Rectal smooth muscle tissue (tissue), 1 donor: ENCODE measurements around the gene SFI1.

ENCODE experiments used
- H3K27ac ChIP-seq: one replicate; pipeline ENCODE4 v1.7.0; 2013; ENCODE audit warnings: low read depth, low read length, inconsistent platforms
- H3K27me3 ChIP-seq: one replicate; pipeline ENCODE4 v1.7.0; 2013; ENCODE audit warnings: low read length; ENCODE audit not compliant: control insufficient read depth, insufficient read depth
- H3K36me3 ChIP-seq: one replicate; pipeline ENCODE4 v1.7.0; 2013; ENCODE audit warnings: low read length; ENCODE audit not compliant: control insufficient read depth, insufficient read depth
- H3K4me1 ChIP-seq: one replicate; pipeline ENCODE4 v1.7.0; 2013; ENCODE audit warnings: low read length; ENCODE audit not compliant: control insufficient read depth, insufficient read depth
- H3K4me3 ChIP-seq: one replicate; pipeline ENCODE4 v1.7.0; 2013; ENCODE audit warnings: low read length
- H3K9ac ChIP-seq: one replicate; pipeline ENCODE4 v1.7.0; 2013; ENCODE audit warnings: low read length

SFI1 gene

DNA sequence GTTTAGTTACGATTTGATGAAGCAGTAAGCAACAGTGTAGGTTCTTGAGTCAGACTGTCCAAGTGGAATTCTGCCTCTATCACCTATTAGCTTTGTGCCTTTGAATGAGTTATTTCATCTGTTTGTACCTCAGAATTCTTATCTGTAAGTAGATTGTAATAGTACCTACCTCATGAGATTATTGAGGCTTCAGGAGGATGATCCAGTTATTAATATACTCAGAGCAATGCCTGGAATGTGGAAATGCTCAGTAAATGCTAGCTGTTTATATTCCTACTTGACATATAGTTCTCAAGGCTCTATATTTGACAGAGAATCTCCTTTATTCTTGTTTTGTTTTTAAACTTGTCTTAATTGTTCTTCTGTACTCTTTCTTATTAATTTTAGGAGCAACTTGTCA is 70.1 kb downstream of the SFI1 start:
- H3K27me3 ChIP-seq = no peaks in the 10 kb centered on the region
- H3K36me3 ChIP-seq = no peaks in the 10 kb centered on the region
- peaks cover 2% of the 10 kb centered on the region for H3K4me1 ChIP-seq
- no peak overlapping the region for H3K4me3 ChIP-seq
- no peak overlapping the region for H3K9ac ChIP-seq
- no peak overlapping the region for H3K27ac ChIP-seq

DNA sequence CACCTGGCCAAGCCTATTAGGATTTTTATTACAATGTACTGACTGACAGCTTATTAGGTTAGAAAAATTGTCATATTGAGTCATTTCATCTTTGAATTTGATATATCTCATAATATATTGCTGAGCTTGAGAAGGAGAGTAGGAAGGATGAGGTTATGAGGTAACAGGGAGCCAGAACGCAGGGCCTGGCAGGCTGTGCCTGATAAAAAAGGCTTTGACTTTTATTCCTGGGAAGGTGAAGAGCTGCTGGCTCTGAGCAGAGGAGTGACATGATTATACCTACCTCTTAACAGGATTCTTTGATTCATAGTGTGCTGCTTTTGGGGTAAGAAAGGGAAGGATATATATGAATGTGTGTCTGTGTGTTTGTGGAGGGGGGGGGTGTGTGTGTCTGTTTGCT is 70.9 kb downstream of the SFI1 start:
- H3K27ac ChIP-seq = no peak overlapping the region
- H3K4me3 ChIP-seq = no peak overlapping the region
- no peaks in the 10 kb centered on the region for H3K36me3 ChIP-seq
- no peaks in the 10 kb centered on the region for H3K27me3 ChIP-seq
- no peak overlapping the region for H3K9ac ChIP-seq
- no peaks in the 10 kb centered on the region for H3K4me1 ChIP-seq

DNA sequence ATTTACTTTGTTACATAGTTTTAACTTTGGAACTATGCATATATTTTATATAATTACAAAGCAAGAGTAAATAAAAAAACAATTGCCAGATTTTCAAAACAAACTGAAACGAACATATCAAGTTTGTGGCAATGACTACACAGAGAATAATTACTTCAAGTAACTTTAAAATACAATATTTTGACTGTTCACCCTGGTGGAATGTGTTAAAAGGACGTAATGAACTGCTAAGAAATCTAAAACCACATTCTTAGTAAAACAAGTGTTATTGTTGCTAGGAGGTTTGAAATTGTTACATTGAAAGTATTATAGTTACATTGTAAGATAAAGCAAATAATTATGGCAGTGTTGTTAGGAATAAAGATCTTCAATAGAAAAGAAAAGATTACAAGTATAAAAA is 71.4 kb downstream of the SFI1 start:
- H3K9ac ChIP-seq = no peak overlapping the region
- no peak overlapping the region for H3K27ac ChIP-seq
- no peak overlapping the region for H3K4me3 ChIP-seq
- no peaks in the 10 kb centered on the region for H3K36me3 ChIP-seq
- H3K27me3 ChIP-seq = no peaks in the 10 kb centered on the region
- no peaks in the 10 kb centered on the region for H3K4me1 ChIP-seq

DNA sequence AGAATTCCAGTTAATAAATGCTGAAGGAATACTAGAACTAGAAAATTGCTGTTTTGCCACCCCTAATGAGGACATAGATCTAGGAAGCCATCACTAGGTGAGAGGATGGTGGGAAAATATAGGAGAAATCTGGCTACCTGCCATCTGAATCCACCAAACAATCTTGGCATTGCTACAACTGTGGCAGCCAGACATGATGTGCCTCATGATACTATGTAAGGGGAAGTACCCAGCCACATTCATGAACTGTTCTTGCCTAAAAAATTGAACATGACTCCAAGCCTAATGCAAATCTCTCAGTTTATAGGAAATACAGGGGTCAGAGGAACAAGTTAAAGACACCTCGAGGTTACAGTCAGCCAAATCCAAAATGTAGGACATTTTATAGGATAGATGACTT is 72.8 kb downstream of the SFI1 start:
- Histone ChIP-seq H3K4me1 (no peaks in the 10 kb centered on the region), H3K27me3 (no peaks in the 10 kb centered on the region), H3K36me3 (peaks cover 1% of the 10 kb centered on the region), H3K4me3 (no peak overlapping the region), H3K9ac (no peak overlapping the region), H3K27ac (no peak overlapping the region)

DNA sequence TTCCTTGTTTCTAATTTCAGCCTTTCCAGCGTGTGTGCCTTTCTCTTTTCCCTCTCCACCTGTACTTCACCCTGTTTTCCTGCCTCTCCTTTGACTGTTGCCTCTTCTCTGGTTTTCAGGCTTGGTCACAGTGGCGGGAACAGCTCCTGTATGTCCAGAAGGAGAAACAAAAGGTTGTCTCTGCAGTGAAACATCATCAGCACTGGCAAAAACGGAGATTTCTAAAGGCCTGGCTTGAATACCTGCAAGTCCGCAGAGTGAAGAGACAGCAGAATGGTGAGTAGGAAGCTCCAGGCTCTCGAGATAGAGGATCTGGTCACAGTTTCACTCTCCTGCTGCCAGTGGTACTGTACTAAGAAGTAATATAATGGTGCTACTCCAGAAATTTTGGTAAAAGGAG is 76.6 kb downstream of the SFI1 start:
- Histone ChIP-seq H3K27ac (no peak overlapping the region), H3K36me3 (peaks cover 7% of the 10 kb centered on the region), H3K4me3 (no peak overlapping the region), H3K27me3 (no peaks in the 10 kb centered on the region), H3K9ac (no peak overlapping the region), H3K4me1 (no peaks in the 10 kb centered on the region)

DNA sequence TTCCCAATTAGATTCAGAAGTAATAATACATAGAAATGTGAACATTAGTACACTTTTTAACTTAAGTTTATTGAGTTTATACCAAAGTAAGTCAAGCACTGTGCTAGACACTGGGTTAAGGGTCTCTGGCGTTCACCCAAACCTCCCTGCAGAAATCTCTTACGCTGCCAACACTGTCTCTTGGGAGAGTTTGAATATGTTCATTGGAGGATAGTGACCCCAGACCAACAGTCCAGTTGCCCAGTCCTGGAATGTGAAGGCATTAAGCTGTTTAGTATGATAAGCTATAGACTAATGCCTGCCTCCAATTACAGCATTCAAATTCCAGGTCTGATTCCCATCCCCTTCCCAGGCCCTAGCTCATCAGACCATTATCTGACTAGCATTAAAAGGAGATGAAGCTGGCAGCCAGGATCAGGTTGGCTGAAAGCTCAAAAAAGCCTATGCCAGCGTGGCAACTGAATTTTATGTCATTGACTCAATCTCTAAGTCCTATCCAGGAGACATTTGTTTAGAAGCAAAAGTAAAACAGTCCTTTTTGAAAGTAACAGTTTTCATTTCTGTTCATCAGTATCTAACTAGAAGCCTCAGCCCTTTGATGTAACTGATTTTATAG is 77.8 kb downstream of the SFI1 start:
- no peak overlapping the region for H3K9ac ChIP-seq
- no peaks in the 10 kb centered on the region for H3K27me3 ChIP-seq
- no peaks in the 10 kb centered on the region for H3K4me1 ChIP-seq
- no peak overlapping the region for H3K4me3 ChIP-seq
- H3K36me3 ChIP-seq = peaks cover 7% of the 10 kb centered on the region
- H3K27ac ChIP-seq = no peak overlapping the region

DNA sequence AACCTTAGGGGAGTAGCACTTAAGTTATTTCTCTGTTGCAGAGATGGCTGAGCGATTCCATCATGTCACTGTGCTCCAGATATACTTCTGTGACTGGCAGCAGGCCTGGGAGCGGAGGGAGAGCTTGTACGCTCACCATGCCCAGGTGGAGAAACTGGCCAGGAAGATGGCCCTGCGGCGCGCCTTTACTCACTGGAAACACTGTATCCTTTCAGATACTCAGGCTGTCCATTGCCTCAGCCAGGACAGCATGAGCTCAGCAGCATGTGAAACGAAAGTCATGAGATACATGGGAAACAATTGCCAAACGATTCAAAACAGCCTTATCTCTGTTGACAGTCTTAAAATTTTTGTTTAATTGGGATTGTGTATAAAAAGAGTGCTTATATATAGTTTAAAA is 78.9 kb downstream of the SFI1 start:
- H3K4me3 ChIP-seq = no peak overlapping the region
- H3K27ac ChIP-seq = no peak overlapping the region
- no peaks in the 10 kb centered on the region for H3K27me3 ChIP-seq
- no peak overlapping the region for H3K9ac ChIP-seq
- H3K36me3 ChIP-seq = peaks cover 7% of the 10 kb centered on the region
- no peaks in the 10 kb centered on the region for H3K4me1 ChIP-seq

DNA sequence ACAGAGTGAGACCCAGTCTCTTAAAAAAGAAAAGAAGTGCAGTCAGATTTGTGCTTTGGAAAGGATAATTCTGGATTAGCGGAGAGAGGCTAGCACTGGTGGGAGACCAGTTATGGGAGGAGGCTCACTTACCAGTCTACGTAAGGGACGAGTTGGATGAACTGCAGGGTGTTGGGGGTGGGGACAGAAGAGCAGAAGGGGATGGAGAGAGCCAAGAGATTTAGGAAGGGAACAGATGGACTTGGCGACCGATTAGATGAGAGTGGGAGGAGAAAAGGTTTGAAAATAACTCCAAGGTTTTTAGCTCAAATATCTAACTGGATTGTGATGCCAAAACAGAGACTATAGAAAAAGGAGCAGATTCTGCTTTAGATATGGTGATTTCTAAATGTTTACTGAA is 81.4 kb downstream of the SFI1 start:
- H3K27ac ChIP-seq = no peak overlapping the region
- H3K36me3 ChIP-seq = peaks cover 7% of the 10 kb centered on the region
- H3K27me3 ChIP-seq = no peaks in the 10 kb centered on the region
- H3K9ac ChIP-seq = no peak overlapping the region
- no peak overlapping the region for H3K4me3 ChIP-seq
- no peaks in the 10 kb centered on the region for H3K4me1 ChIP-seq

DNA sequence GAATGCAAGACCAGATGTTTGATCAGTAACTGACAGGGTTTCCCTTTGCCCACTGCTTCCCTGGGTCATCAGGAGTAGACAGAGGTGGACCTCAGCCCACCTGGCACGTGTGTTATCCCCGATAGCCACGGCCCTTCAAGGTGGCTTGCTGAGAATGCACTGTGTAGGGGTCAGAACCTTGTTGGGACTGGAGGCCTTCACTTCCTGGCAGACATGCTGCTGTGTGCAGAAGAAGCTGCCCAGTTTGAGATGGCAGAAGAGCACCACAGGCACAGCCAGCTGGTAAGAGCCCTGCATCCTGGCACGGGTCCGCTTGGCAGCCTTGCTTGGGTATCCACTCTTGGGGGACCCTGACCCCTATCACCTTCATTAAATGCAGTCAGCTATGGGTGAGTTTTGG is 81.8 kb downstream of the SFI1 start:
- H3K27ac ChIP-seq = no peak overlapping the region
- peaks cover 7% of the 10 kb centered on the region for H3K36me3 ChIP-seq
- H3K4me1 ChIP-seq = no peaks in the 10 kb centered on the region

DNA sequence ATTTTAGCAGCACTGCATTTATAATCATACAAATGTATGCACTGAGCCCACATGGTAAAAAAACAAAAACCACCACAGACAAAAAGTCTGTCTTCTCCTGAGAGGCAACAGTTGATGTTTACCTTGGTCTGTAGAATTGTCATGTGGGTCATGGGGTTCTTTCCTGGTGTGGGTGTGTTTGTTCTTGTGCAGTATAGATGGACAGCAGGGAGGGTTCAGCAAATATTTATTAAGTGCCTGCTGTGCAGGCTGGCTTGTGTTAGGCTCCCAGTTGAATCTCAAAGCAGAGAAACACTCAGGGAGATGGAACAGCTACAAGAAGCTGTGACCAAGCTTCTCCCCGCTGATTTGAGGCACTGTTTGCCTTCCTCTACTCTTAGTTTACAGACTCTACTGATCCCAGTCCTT is 83.5 kb downstream of the SFI1 start:
- Histone ChIP-seq H3K4me3 (no peak overlapping the region), H3K36me3 (peaks cover 4% of the 10 kb centered on the region), H3K4me1 (no peaks in the 10 kb centered on the region), H3K9ac (no peak overlapping the region), H3K27ac (no peak overlapping the region), H3K27me3 (no peaks in the 10 kb centered on the region)

More for the DNA sequence above, 81.8 kb downstream of the SFI1 start:
- Histone ChIP-seq H3K27me3 (no peaks in the 10 kb centered on the region), H3K9ac (no peak overlapping the region), H3K4me3 (no peak overlapping the region)

DNA sequence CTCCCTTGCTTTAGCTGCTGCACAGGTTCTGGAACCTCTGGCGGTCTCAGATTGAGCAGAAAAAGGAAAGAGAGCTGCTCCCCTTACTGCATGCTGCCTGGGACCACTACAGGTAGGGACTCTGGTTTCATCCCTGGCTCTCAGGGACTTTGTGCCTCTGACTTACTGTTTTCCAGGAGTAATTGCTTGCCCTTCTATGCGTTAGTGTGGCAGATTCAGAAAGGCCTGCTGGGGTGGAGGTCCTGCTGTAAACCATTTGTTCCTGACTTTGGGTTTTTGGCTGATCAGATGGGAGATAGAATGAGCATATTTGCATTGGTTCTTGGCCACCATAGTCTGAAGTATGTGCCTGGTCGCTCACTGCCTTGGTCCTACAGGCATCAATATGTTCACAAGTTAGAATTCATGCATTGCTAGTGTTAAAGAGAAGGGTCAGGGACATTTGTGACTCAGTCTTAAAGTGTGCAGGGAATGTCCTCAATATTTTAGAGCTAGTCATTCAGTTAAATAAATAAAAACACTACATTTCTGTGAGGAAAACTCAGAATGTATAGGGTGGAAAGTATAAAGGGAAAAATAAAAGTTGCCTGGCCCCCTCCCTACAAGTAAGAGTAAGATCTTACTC is 87.6 kb downstream of the SFI1 start:
- no peak overlapping the region for H3K27ac ChIP-seq

DNA sequence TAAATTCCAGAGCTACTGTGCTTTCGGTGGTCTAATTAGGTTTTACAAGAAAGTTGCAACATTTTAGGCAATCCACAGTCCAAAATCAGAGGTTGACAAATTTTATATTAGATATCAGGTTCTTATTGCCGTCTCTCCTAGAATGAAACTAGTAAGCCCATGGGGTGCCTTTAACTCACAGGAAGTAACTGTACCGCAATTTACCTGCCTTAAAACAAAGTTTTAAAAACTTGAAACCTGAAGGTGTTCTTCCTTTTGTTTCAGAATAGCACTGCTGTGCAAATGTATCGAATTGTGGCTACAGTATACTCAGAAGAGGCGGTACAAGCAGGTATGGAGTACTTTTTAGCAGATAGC is 88.4 kb downstream of the SFI1 start:
- no peak overlapping the region for H3K27ac ChIP-seq
- peaks cover 10% of the 10 kb centered on the region for H3K36me3 ChIP-seq

More for the DNA sequence above, 87.6 kb downstream of the SFI1 start:
- Histone ChIP-seq H3K4me1 (no peaks in the 10 kb centered on the region), H3K4me3 (no peak overlapping the region), H3K9ac (no peak overlapping the region), H3K36me3 (peaks cover 6% of the 10 kb centered on the region), H3K27me3 (no peaks in the 10 kb centered on the region)

DNA sequence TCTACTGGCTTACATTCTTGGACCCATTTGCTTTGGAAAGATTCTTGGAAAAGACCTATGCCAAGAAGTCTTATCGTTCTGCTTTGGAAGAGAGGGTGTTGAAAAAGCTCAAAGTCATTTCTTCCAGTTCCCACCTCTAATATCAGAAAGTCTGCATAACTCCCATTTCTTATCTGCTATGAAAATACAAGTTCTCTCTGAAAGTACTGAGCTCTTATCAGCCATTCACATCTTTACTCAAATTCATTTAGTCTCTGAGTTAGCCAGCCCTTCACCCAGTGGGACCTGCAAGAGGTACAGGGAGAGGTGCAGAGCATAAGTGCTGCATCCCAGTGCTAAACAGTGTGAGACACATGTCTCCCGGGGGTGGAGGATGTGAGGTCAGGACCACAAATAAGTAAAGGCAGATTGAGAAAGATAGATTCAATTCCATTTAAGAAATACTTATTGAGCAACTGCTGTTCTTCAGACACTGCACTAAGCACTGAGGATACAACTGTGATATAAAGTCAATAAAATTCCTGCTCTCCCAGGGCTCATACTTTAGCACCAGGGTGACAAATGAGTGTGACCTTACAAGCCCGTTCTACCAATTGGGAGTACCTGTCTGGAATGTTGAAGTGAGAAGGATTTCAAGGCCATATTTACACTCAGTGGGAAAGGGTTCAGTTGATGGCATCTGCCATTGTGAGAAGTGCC is 89.0 kb downstream of the SFI1 start:
- Histone ChIP-seq H3K36me3 (peaks cover 10% of the 10 kb centered on the region), H3K4me1 (no peaks in the 10 kb centered on the region), H3K9ac (no peak overlapping the region), H3K27ac (no peak overlapping the region), H3K27me3 (no peaks in the 10 kb centered on the region), H3K4me3 (no peak overlapping the region)

More for the DNA sequence above, 88.4 kb downstream of the SFI1 start:
- Histone ChIP-seq H3K4me3 (no peak overlapping the region), H3K9ac (no peak overlapping the region), H3K4me1 (no peaks in the 10 kb centered on the region), H3K27me3 (no peaks in the 10 kb centered on the region)
